OCI-LY7 (cell line): ENCODE data around the gene LOC128125822.

Experiments used
- BruUV-seq: library from RNA; stranded (reverse); fragments of 400-500 nt; replicated peaks from 2 replicates; lab custom pipeline; 2021; lab: Mats Ljungman, UMichigan
- CTCF ChIA-PET: fragments of 300-600 bp; sonication (Branson Sonifier 250); formaldehyde crosslinking; loops from one replicate; lab custom pipeline; 2022; ENCODE audit warnings: antibody characterized with exemption; ENCODE audit not compliant: unreplicated experiment; lab: Charles Lee
- POLR2A ChIA-PET: fragments of 300-600 bp; sonication (Branson Sonifier 250); formaldehyde crosslinking; loops from one replicate; lab custom pipeline; 2022; ENCODE audit warnings: antibody characterized with exemption; lab: Charles Lee
- DNase-seq: peaks from one replicate; pipeline ENCODE4 v3.0.0-alpha.2; 2015; ENCODE audit warnings: low spot score
- H2AFZ ChIP-seq: fragments of 200-600 bp; sonication (generic), shearing (Covaris generic); 2 replicates; pipeline ENCODE4 v1.6.1; 2014; ENCODE audit warnings: mild to moderate bottlenecking, antibody characterized with exemption, low read length, moderate library complexity
- H3K27ac ChIP-seq: fragments of 200-600 bp; sonication (generic); 2 replicates; pipeline ENCODE4 v1.5.1; 2014; ENCODE audit warnings: mixed run types, low read depth, mild to moderate bottlenecking, moderate library complexity, low read length, inconsistent platforms; ENCODE audit not compliant: poor library complexity, severe bottlenecking
- H3K36me3 ChIP-seq: fragments of 200-600 bp; sonication (generic); 2 replicates; pipeline ENCODE4 v1.6.1; 2014; ENCODE audit warnings: mild to moderate bottlenecking, antibody characterized with exemption, low read length, moderate library complexity, mixed read lengths; ENCODE audit not compliant: insufficient read depth
- H3K4me1 ChIP-seq: fragments of 200-600 bp; sonication (generic); 2 replicates; pipeline ENCODE4 v1.5.1; 2014; ENCODE audit warnings: mild to moderate bottlenecking, low read length; ENCODE audit not compliant: insufficient read depth, poor library complexity, severe bottlenecking
- H3K4me2 ChIP-seq: fragments of 200-600 bp; sonication (generic); 2 replicates; pipeline ENCODE4 v1.6.1; 2014; ENCODE audit warnings: mild to moderate bottlenecking, low read length
- H3K4me3 ChIP-seq: fragments of 200-600 bp; sonication (generic); 2 replicates; pipeline ENCODE4 v1.5.1; 2014; ENCODE audit warnings: mild to moderate bottlenecking, low read depth, low read length; ENCODE audit not compliant: poor library complexity, severe bottlenecking
- H3K79me2 ChIP-seq: fragments of 200-600 bp; sonication (generic); 2 replicates; pipeline ENCODE4 v1.6.1; 2016; ENCODE audit warnings: low read depth, mild to moderate bottlenecking, low read length, moderate library complexity, mixed read lengths; ENCODE audit not compliant: insufficient read depth
- H3K9me2 ChIP-seq: fragments of 200-600 bp; sonication (generic); 2 replicates; pipeline ENCODE4 v1.6.1; 2016; ENCODE audit warnings: mild to moderate bottlenecking, low read length, mixed read lengths; ENCODE audit not compliant: insufficient read depth
- H3K9me3 ChIP-seq: fragments of 200-600 bp; sonication (generic); 2 replicates; pipeline ENCODE4 v1.6.1; 2014; ENCODE audit warnings: mild to moderate bottlenecking, mixed run types, low read length, mixed read lengths
- H4K20me1 ChIP-seq: fragments of 200-600 bp; sonication (generic); 2 replicates; pipeline ENCODE4 v1.6.1; 2014; ENCODE audit warnings: mild to moderate bottlenecking, antibody characterized with exemption, low read length, moderate library complexity, mixed read lengths; ENCODE audit not compliant: insufficient read depth
- EZH2phosphoT487 ChIP-seq: fragments of 200-600 bp; sonication (generic); IDR thresholded peaks from 2 replicates; pipeline ENCODE4 v1.6.1; 2018; ENCODE audit warnings: low read depth, borderline replicate concordance, mild to moderate bottlenecking, mixed run types, antibody characterized with exemption, low read length, moderate library complexity, mixed read lengths
- intact Hi-C: fragments of 100-400 bp; cut with micrococcal nuclease; formaldehyde crosslinking; loops from one replicate; pipeline ENCODE4 v1.10.0; 2022; ENCODE audit not compliant: unreplicated experiment
- TF ChIP-seq, protein P1 (sequence below): fragments of 200-600 bp; sonication (generic); conservative IDR thresholded peaks from 2 replicates; pipeline ENCODE4 v1.5.1; 2014; ENCODE audit warnings: mild to moderate bottlenecking, antibody characterized with exemption, low read length, moderate library complexity, mixed read lengths

LOC128125822 gene

DNA sequence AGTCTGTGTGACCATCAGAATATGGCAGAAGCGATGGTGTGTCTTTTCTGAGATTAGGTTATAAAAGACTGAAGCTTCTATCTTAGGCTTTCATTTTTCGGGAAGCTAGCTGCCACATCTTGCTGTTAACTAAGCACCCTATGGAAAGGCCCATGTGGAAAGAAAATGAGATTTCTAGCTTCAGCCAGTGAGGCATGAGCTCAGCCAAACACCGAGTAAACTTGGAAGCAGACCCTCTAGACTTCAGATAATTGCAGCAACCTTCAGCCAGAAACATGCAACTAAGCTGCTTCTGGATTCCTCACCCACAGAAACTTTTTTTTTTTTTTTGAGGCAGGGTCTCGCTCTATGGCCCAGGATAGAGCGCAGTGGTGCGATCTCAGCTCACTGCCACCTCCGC is 20.6 kb downstream of the LOC128125822 start:
- no peak overlapping the region for H3K4me3 ChIP-seq
- H4K20me1 ChIP-seq: no peaks in the 10 kb centered on the region
- POLR2A ChIA-PET: interaction anchor here (0.7 kb wide), 1 partner anchor 153 kb away, joined by 3 read pairs; no protein-coding TSS in a partner anchor
- H3K9me3 ChIP-seq: no peaks in the 10 kb centered on the region
- H3K4me1 ChIP-seq: peaks cover 3% of the 10 kb centered on the region
- TF ChIP-seq, protein P1, sequence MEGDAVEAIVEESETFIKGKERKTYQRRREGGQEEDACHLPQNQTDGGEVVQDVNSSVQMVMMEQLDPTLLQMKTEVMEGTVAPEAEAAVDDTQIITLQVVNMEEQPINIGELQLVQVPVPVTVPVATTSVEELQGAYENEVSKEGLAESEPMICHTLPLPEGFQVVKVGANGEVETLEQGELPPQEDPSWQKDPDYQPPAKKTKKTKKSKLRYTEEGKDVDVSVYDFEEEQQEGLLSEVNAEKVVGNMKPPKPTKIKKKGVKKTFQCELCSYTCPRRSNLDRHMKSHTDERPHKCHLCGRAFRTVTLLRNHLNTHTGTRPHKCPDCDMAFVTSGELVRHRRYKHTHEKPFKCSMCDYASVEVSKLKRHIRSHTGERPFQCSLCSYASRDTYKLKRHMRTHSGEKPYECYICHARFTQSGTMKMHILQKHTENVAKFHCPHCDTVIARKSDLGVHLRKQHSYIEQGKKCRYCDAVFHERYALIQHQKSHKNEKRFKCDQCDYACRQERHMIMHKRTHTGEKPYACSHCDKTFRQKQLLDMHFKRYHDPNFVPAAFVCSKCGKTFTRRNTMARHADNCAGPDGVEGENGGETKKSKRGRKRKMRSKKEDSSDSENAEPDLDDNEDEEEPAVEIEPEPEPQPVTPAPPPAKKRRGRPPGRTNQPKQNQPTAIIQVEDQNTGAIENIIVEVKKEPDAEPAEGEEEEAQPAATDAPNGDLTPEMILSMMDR: no peak
- TF ChIP-seq EZH2phosphoT487: no peak
- DNase-seq: no peak
- BruUV-seq: no TSS peak
- H3K36me3 ChIP-seq: no peaks in the 10 kb centered on the region
- no peak overlapping the region for H3K27ac ChIP-seq
- H3K4me2 ChIP-seq: no peak overlapping the region
- CTCF ChIA-PET: interaction anchor here (1.0 kb wide), 1 partner anchor 169 kb away, joined by 3 read pairs; no protein-coding TSS in a partner anchor
- intact Hi-C loops: no loop called here
- H3K9me2 ChIP-seq: no peaks in the 10 kb centered on the region
- H2AFZ ChIP-seq: no peak overlapping the region
- H3K79me2 ChIP-seq: no peaks in the 10 kb centered on the region

DNA sequence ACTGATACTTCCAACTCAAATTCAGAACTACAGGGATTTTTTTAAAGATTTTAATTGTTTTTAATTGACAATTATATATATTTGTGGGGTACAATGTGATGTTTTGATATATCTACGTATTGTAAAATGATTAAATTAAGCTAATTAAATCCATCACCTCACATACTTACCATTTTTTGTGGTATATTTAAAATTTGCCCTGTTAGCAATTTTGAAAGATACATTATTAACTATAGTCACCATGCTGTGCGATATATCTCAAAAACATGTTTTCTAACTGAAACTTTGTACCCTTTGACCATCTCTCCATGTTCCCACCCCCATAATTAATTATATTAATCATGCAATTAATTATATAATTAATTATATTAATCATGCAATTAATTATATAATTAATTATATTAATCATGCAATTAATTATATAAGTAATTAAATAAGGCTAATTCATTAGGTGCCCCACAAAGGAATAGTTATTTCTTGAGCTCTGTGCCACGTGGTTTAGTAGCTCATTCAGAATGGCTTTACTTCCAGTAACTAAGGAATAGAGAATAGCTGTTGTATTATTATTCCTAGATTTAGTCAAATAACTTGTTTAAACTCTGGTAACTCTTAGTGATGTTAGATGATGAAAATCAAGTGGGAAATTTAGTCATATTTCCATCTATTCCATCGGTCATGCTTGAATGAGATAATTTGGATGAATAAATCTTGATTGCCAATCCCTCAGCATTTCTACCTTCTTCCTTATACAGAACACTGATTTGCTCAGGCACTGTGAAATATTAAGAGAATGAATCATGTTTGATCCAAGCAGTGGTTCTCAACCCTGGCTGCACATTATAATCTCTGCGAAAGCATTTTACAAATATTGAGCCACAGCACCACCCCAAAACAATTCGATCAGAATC is 25.1 kb downstream of the LOC128125822 start:
- DNase-seq: peak; percentile 5
- no TSS peak for BruUV-seq
- Histone ChIP-seq H4K20me1 (no peaks in the 10 kb centered on the region), H3K79me2 (no peaks in the 10 kb centered on the region), H3K4me2 (peak overlapping the region; percentile 87), H3K36me3 (no peaks in the 10 kb centered on the region), H3K4me3 (peak overlapping the region; percentile 64), H2AFZ (peak overlapping the region; percentile 100), H3K9me2 (no peaks in the 10 kb centered on the region), H3K9me3 (no peaks in the 10 kb centered on the region), H3K27ac (no peak overlapping the region), H3K4me1 (peaks cover 16% of the 10 kb centered on the region)
- CTCF ChIA-PET: interaction anchor here (0.6 to 2.1 kb wide), 3 partner anchors 165 to 245 kb away, joined by 4 to 13 read pairs (median 5); no protein-coding TSS in a partner anchor
- POLR2A ChIA-PET: interaction anchor here (0.7 to 2.6 kb wide), 13 partner anchors 10 to 180 kb away, joined by 3 to 14 read pairs (median 4); no protein-coding TSS in a partner anchor
- TF ChIP-seq, protein P1: no peak
- intact Hi-C loops: loop anchor here (1.0 to 5.0 kb wide), 3 partner anchors 90 to 244 kb away; no protein-coding TSS in a partner anchor
